Right cardiac atrium (tissue), 5 donors: ENCODE measurements around the gene STK11IP. TPM values are rescaled to one million over a fixed set of nuclear protein-coding genes. Genes with fewer than 3 reads are reported as not detected.

Source experiments
- ATAC-seq, 2 donors: fragments of 200-7000 bp; cut with Tn5 transposase; one replicate each; pipeline versions ENCODE4 v1.8.0 to v1.9.1; 2020; ENCODE audit warnings: moderate library complexity in 2 of 2, mild to moderate bottlenecking in 1 of 2
- DNase-seq, 3 donors: peaks; one replicate each; pipeline ENCODE4 v3.0.0-alpha.2; 2020
- H3K27ac ChIP-seq: one replicate; pipeline ENCODE4 v1.5.1; 2013; ENCODE audit warnings: mild to moderate bottlenecking, low read length, control low read depth, moderate library complexity
- H3K27me3 ChIP-seq: one replicate; pipeline ENCODE4 v1.6.1; 2013; ENCODE audit not compliant: control insufficient read depth, insufficient read depth
- H3K4me1 ChIP-seq: one replicate; pipeline ENCODE4 v1.6.1; 2013; ENCODE audit warnings: low read length; ENCODE audit not compliant: control insufficient read depth, insufficient read depth
- H3K4me3 ChIP-seq: one replicate; pipeline ENCODE4 v1.5.1; 2013; ENCODE audit warnings: low read length, control low read depth
- H3K9me3 ChIP-seq: one replicate; pipeline ENCODE4 v1.6.1; 2013; ENCODE audit warnings: low read length; ENCODE audit not compliant: control insufficient read depth
- whole genome bisulfite sequencing: extraction: QIAGEN DNeasy Blood & Tissue Kit; methylation state at CpG from one replicate; pipeline ENCODE4 v1.1.7; 2013; 5-methylcytosine and 5-hydroxymethylcytosine counted together
- intact Hi-C, 4 donors: fragments of 100-400 bp; cut with DNase I; formaldehyde crosslinking; loops; one replicate each; pipeline versions ENCODE4 v1.11.0 to v1.14.0; 2022 to 2023
- microRNA-seq, 2 donors: library from miRNA; unstranded; fragments of <30 nt; microRNA quantifications; one replicate each; pipeline ENCODE4 v1.2.0, GENCODE V29; 2020 to 2021
- polyA plus RNA-seq: library from polyadenylated mRNA; stranded (reverse); fragments of 200-250 nt; gene quantifications from one replicate; pipeline ENCODE4 v1.2.3, GENCODE V29; 2013
- total RNA-seq, 4 donors: library from RNA; stranded (reverse); fragmentation: NEBNext Ultra II Directional; extraction: Animal tissue kit (Norgen Biotek cat#: 25700); gene quantifications; one replicate each; pipeline ENCODE4 v1.2.1, GENCODE V29; 2021
- donor health status: healthy with polysubstance abuse.
- donor health status: DM: no; HTN: yes; CAD: no.
- donor health status: DM: no; HTN: no; CAD: no.
- donor health status: DM: no; HTN: yes; CAD: no; lungs with severe emphysema.
- donor health status: DM: yes; HTN: yes; CAD: no.

STK11IP gene
- total and polyA plus RNA-seq, 5 donors, result 12.1 to 19.0 (median 14.2) TPM

DNA sequence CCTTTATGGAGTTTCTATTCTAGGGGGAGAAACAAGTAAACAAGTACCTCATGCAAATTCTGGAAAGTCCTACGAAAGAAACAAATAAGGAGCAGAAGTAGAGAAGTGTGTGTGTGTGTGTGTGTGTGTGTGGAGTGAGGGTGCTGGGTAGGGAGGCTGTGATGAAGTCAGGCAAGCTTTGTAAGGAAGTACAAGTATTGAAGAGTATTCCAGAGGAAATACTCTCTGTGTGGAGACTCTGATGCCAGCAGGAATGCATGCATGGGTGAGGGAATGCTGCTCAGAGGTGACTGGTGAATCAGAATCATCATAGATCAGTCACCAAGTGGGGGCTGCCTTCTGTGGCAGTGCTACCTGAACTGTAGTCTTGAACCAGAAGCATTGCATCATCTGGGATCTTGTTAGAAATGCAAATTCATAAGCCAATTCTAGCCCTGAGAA, 64.3 kb downstream of the STK11IP start:
- no peak overlapping the region for H3K27ac ChIP-seq
- intact Hi-C loops, result no loop called here
- WGBS, result 81% methylated on average over 1 of the region's 1 CpG
- peaks cover 4% of the 10 kb centered on the region for H3K9me3 ChIP-seq
- DNase-seq, result no peak
- H3K4me3 ChIP-seq, result no peak overlapping the region
- H3K4me1 ChIP-seq, result no peaks in the 10 kb centered on the region
- ATAC-seq, result no peak
- no peaks in the 10 kb centered on the region for H3K27me3 ChIP-seq

DNA sequence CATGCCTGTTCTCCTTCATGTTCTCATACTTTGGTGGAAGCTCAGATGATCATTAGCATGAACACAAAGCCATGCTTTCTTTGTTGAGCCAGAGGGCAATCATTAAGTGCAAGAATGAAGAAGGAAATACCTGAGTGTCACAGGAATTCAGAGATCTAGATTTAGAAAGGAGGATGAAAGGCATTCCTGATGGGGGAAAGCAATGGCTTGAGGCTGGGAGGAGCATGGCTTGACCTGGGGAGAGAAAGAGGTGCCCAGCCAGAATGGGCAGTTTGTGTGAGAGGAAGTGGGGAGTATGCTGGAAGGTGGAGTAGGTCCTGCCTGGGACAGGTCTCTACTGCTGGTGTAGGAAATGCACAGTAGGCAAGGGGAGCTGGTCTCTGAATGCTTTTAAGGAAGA, 64.9 kb downstream of the STK11IP start:
- Histone ChIP-seq H3K9me3 (peaks cover 4% of the 10 kb centered on the region), H3K27ac (no peak overlapping the region), H3K4me3 (no peak overlapping the region), H3K4me1 (no peaks in the 10 kb centered on the region), H3K27me3 (no peaks in the 10 kb centered on the region)
- intact Hi-C loops, result no loop called here
- no peak for DNase-seq
- no peak for ATAC-seq

GRCh38 chr2:219663116-219663762, 65.6 kb downstream of the STK11IP start:
- DNase-seq, result peak in 1 of 3 donors; percentile 16
- no peak overlapping the region for H3K27ac ChIP-seq
- H3K4me3 ChIP-seq, result no peak overlapping the region
- no peak for ATAC-seq
- intact Hi-C loops, result no loop called here
- peaks cover 4% of the 10 kb centered on the region for H3K9me3 ChIP-seq
- 78% methylated on average over 11 of the region's 11 CpGs for WGBS
- no peaks in the 10 kb centered on the region for H3K27me3 ChIP-seq
- no peaks in the 10 kb centered on the region for H3K4me1 ChIP-seq

- peaks cover 4% of the 10 kb centered on the region for H3K9me3 ChIP-seq
- no peak overlapping the region for H3K27ac ChIP-seq
- WGBS, result 93% methylated on average over 5 of the region's 5 CpGs
- intact Hi-C loops, result no loop called here
- H3K4me3 ChIP-seq, result no peak overlapping the region
- H3K4me1 ChIP-seq, result no peaks in the 10 kb centered on the region
- ATAC-seq (no peak), DNase-seq (peak in 1 of 3 donors; percentile 19)
- no peaks in the 10 kb centered on the region for H3K27me3 ChIP-seq
Observed at GRCh38 chr2:219664041-219664440, 66.4 kb downstream of the STK11IP start.

- WGBS, result 16% methylated on average over 4 of the region's 4 CpGs
- Histone ChIP-seq H3K27ac (peak overlapping the region; percentile 8), H3K4me1 (no peaks in the 10 kb centered on the region), H3K4me3 (no peak overlapping the region), H3K27me3 (no peaks in the 10 kb centered on the region), H3K9me3 (peaks cover 4% of the 10 kb centered on the region)
- intact Hi-C loops, result no loop called here
- DNase-seq (peak; percentile 78 to 92 (median 89)), ATAC-seq (peak; percentile 69 to 90)
Observed at GRCh38 chr2:219664944-219665343, 67.3 kb downstream of the STK11IP start.

DNA sequence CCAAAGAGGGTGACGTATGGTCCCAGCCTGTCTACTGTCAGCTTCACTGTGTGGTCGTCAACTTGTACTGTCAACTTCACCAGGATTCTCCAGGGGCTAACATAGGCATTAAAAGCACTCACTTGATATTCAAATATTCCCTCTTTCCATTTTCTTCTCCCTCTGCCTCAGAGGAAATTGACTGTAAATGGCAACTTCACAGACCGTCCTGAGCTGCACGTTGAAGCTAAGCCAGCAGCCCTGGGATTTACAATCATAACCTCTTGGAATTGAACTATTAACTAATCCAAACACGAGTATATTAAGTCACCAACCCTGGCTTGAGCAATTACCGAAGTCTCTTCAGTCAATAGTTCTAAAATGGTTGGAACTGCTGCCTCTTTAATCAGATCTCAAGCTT, 68.3 kb downstream of the STK11IP start:
- Histone ChIP-seq H3K9me3 (peaks cover 4% of the 10 kb centered on the region), H3K27ac (no peak overlapping the region), H3K4me3 (no peak overlapping the region), H3K27me3 (no peaks in the 10 kb centered on the region), H3K4me1 (no peaks in the 10 kb centered on the region)
- DNase-seq (no peak), ATAC-seq (no peak)
- intact Hi-C loops, result no loop called here
- WGBS, result 47% methylated on average over 6 of the region's 6 CpGs

Small RNA genes within 50 kb of the gene (microRNA-seq; reads per million reads assigned to microRNA genes)
- 3.2 to 4.6 reads per million in 2 donors for gene MIR3132

Other genes starting within 250 kb of the STK11IP start
- 10 to 100 TPM; 42.2 to 58.8 (median 56.2) TPM for gene DNPEP, start 209.9 kb upstream of the STK11IP start, total RNA-seq
- 50.0 TPM for gene DNPEP, start 209.9 kb upstream of the STK11IP start, polyA plus RNA-seq
- over 10,000 TPM in 1 of 4 donors, 1,000 to 10,000 TPM in 3; 6,970 to 10,932 (median 7,338) TPM for gene DES, start 179.5 kb upstream of the STK11IP start, total RNA-seq
- 9,146 TPM for gene DES, start 179.5 kb upstream of the STK11IP start, polyA plus RNA-seq
- 100 to 1,000 TPM; 122 to 176 (median 159) TPM for gene SPEG, start 163.0 kb upstream of the STK11IP start, total RNA-seq
- 85.5 TPM for gene SPEG, start 163.0 kb upstream of the STK11IP start, polyA plus RNA-seq
- gene GMPPA, start 99.0 kb upstream of the STK11IP start, total RNA-seq, result 10 to 100 TPM; 22.9 to 27.5 (median 25.4) TPM
- 21.6 TPM for gene GMPPA, start 99.0 kb upstream of the STK11IP start, polyA plus RNA-seq
- gene ASIC4, start 83.4 kb upstream of the STK11IP start, total RNA-seq, result 1 to 10 TPM in 3 of 4 donors, under 1 TPM in 1; 0.28 to 1.8 (median 1.6) TPM
- gene ASIC4, start 83.4 kb upstream of the STK11IP start, polyA plus RNA-seq, result 0.57 TPM
- gene CHPF, start 54.0 kb upstream of the STK11IP start, total RNA-seq, result 100 to 1,000 TPM in 2 of 4 donors, 10 to 100 TPM in 2; 92.6 to 145 (median 101) TPM
- gene CHPF, start 54.0 kb upstream of the STK11IP start, polyA plus RNA-seq, result 115 TPM
- gene TMEM198, start 53.8 kb upstream of the STK11IP start, total RNA-seq, result 1 to 10 TPM; 1.8 to 3.4 (median 3.1) TPM
- gene TMEM198, start 53.8 kb upstream of the STK11IP start, polyA plus RNA-seq, result 3.4 TPM
- 100 to 1,000 TPM; 263 to 321 (median 294) TPM for gene OBSL1, start 26.3 kb upstream of the STK11IP start, total RNA-seq
- 179 TPM for gene OBSL1, start 26.3 kb upstream of the STK11IP start, polyA plus RNA-seq
- 10 to 100 TPM; 16.7 to 47.6 (median 28.1) TPM for gene INHA, start 25.5 kb upstream of the STK11IP start, total RNA-seq
- gene INHA, start 25.5 kb upstream of the STK11IP start, polyA plus RNA-seq, result 28.7 TPM
- gene SLC4A3, start 29.8 kb downstream of the STK11IP start, total RNA-seq, result 100 to 1,000 TPM; 322 to 445 (median 392) TPM
- gene SLC4A3, start 29.8 kb downstream of the STK11IP start, polyA plus RNA-seq, result 288 TPM